Dermis blood vessel endothelial cell (primary cell): Measurements from ENCODE around the gene FRMD4A. TPM values are rescaled to one million over a fixed set of nuclear protein-coding genes. Genes with fewer than 3 reads are reported as not detected.
"Not testable (repeated sequence)": the region's sequence is repeated elsewhere in the genome, so short reads cannot be mapped to it uniquely, and the experiment has no call there.

Source experiments
- DNase-seq: peaks from one replicate; pipeline ENCODE4 v3.0.0; 2010
- total RNA-seq: library from RNA; depleted of rRNA; stranded (reverse); fragments of >200 nt; gene quantifications from 2 replicates; pipeline ENCODE4 v1.2.3, GENCODE V29; 2014

FRMD4A gene
- total RNA-seq, 1 donor from 2014 or later, result 42.0 TPM

- DNase-seq, result not testable (repeated sequence)
These were observed 195.5 kb downstream of the FRMD4A start for GRCh38 chr10:14135196-14135595.

- DNase-seq, result no peak
These were observed 196.4 kb downstream of the FRMD4A start for GRCh38 chr10:14134275-14134674.

DNA sequence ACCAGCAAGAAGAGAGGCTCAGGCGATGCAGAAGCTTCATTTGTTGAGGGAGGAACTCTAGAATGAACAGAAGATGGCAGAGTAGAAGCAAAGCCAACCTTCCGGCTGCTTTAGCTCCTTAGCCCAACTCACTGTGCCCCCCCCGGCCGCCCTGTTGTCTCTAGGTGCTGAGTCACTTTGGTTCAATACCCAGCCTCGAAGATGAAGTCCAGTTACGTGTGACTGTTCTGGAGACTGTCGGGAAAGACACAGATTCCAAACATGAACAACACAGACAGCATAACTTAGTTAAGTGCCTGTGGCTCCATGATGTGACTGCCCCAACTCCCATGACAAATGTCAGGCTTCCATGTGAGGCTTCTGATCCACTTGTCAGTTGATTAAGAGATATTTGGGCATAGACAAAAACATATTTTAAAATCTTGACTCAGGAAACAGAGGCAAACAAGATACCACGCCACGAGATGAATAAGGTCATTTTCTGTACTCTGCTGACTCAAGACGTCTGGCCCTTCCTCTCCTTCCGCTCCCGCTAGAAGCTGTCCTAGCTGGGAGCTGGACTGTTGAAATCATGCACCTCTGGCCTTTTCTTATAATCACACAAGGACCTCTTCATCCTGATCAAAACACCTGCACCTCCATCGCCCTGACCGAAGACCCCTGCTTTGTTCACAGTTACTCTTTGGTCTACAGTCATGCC is 199.3 kb downstream of the FRMD4A start:
- no peak for DNase-seq

- no peak for DNase-seq
These were observed 201.0 kb downstream of the FRMD4A start for GRCh38 chr10:14129770-14130169.

- DNase-seq, result no peak
These were observed 202.2 kb downstream of the FRMD4A start for GRCh38 chr10:14128519-14128918.

GRCh38 chr10:14126697-14127440 is 203.9 kb downstream of the FRMD4A start:
- DNase-seq, result peak; percentile 5

- peak; percentile 3 for DNase-seq
These were observed 205.2 kb downstream of the FRMD4A start for GRCh38 chr10:14125564-14125963.

- DNase-seq, result no peak
These were observed 205.8 kb downstream of the FRMD4A start for GRCh38 chr10:14124941-14125340.

- DNase-seq, result no peak
These were observed 207.6 kb downstream of the FRMD4A start for GRCh38 chr10:14123139-14123538.

GRCh38 chr10:14120812-14121211 is 209.9 kb downstream of the FRMD4A start:
- no peak for DNase-seq

DNA sequence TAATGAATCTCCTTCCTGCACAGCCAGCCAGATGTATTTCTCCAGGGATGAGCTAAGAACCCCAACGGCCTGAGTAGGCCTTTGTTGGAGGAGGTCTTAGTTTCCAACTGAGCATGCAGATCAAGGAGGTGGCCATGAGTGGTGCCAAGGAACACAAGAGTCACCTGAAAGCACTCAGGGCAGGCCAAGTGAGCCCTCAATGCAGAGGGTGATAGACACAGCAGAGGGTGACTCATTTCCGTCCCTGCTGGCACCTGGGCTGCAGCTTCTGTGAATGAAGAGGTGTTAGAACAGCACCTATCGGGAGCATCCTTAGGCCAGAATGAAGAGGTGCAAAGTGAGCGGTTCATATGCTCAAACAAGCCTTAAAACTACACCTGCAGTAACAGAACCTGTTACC is 211.8 kb downstream of the FRMD4A start:
- no peak for DNase-seq

DNA sequence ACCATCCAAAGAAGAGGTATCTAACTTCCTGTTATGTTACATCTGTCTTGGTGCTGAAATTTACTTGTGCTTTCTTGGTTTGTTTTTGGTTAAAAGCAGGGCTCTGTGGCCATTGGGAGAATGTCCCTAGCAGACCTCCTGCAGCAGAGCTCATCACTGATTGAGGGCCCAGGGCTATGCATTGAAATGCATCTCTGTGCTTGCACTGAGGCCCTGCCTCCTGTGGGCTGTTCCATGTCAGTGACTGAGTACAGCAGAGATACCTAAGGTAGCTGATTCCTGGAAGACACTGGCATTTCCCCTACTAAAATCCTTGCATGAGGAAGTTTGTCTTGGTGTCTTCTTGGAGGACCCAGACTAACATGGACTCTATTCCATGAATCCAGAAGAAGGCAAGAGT is 213.9 kb downstream of the FRMD4A start:
- DNase-seq, result no peak

GRCh38 chr10:14116021-14116420 is 214.7 kb downstream of the FRMD4A start:
- no peak for DNase-seq

GRCh38 chr10:14114791-14115190 is 215.9 kb downstream of the FRMD4A start:
- DNase-seq, result no peak

DNA sequence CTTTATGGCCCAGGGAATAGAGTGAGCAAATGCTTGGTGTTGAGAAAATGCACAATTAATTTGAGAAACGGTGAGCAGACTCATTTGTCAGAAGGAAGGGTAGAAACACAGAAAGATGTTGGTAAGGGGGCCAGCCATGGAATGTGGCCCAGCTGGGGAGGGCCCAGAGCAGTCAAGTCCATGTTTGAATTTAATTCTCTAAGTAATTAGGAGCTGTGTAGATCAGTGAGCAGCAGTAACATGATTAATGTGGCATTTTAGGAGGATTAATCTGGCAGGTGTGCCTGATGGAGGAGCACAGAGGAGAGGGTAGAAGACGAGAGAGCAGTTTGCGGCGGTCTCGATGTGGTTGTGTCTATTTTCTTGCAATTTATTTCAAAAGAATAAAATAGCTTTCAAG is 218.7 kb downstream of the FRMD4A start:
- DNase-seq, result no peak

DNA sequence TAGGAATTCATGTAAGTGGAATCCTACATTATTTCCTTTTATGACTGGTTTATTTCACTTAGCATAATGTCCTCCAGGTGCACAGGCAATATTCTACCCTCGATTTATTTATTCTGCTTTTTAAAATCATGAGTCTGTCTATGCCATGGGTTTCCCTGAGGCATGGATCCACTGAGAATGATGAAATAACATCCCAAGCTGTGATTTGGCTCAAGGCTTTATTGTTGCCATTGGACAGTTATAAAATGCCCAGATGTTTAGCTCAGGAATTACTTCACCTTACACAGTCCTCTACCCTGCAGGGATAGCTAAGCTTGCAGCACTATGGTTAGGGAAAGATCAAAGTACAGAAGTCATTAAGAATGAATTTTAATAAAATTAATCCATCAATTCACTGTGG is 219.5 kb downstream of the FRMD4A start:
- DNase-seq, result no peak

DNA sequence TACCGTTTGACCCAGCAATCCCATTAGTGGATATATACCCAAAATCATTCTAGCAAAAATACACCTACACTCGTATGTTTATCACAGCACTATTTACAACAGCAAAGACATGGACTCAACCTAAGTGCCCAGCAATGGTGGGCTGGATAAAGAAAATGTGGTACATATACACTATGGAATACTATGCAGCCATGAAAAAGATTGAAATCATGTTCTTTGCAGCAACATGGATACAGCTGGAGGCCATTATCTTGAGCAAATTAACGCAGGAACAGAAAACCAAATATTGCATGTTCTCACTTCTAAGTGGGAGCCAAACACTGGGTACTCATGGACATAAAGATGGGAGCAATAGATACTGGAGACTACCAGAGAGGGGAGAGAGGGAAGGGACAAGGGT is 223.9 kb downstream of the FRMD4A start:
- no peak for DNase-seq

- DNase-seq, result no peak
These were observed 228.7 kb downstream of the FRMD4A start for GRCh38 chr10:14102056-14102455.

- DNase-seq, result no peak
These were observed 230.8 kb downstream of the FRMD4A start for GRCh38 chr10:14099885-14100284.

DNA sequence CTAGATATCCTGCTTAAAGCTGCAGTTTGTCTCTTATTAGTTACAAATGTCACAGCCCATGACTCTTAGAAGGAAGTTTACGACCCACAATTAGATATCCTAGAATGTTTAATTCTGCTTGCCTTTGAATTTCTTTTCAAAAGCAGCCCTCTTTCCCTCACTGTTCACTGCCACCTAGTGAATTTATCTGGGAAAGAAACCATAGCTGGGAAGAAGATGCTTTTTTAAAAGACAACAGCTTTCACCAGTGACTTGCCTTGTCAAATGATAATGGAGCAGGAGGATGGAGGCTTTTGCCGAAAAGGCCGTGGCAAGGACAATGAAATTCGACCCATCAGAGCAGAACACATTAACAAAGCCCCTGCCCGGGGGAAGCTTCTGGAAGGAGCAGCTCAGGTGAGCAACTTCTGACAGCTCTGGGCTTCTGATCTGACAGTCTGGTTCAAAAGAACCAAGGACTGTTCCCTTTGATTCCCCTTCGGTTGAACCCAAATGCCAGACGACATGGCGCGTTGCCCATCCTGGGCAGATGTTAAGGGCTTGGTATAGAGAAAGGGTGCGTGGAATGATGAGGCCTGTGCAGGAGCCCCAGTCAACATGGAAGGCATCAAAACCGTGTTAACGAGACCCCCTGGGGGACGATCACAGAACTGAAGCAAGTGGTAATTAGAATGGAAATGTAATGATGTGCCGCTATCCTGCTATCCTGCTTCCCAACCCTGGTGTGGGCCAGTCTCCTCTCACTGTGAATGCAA is 236.8 kb downstream of the FRMD4A start:
- DNase-seq, result peak; percentile 72

- no peak for DNase-seq
These were observed 237.9 kb downstream of the FRMD4A start for GRCh38 chr10:14092799-14093198.

GRCh38 chr10:14089556-14090292 is 241.0 kb downstream of the FRMD4A start:
- no peak for DNase-seq

DNA sequence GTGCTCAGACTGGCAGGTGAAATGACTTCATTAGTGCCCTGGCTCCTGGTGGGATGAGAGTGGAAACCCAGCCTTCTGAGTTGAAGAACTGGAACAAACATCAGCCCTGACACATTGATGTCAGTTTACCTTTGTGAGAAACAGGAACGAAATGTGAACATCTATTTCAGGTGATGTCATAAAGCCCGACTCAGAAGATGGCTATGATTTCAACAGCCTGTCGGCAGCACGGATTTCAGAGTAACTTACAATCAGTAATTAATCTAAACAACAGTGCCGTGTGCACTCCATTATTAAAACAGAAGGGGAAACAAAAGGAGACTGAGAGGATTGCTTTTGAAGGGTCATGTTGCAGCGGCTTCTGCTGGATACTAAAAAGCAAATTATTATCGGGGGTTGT is 243.2 kb downstream of the FRMD4A start:
- no peak for DNase-seq
